Mesothelial cell of epicardium (in vitro differentiated cells): ENCODE measurements around the gene ADD1. TPM values are rescaled to one million over a fixed set of nuclear protein-coding genes. Genes with fewer than 3 reads are reported as not detected.
A peak's percentile ranks its signal among the peaks of the same experiment; 100 is the strongest.

Experiments used
- DNase-seq, 2 experiments: peaks; one replicate each; pipeline ENCODE4 v3.0.0; 2021; ENCODE audit warnings: low spot score in 2 of 2; ENCODE audit not compliant: unreplicated experiment in 2 of 2
- H3K27ac Mint-ChIP-seq: 2 replicates; pipeline ENCODE4 v1.8.0; 2021; ENCODE audit warnings: mixed read lengths
- H3K27me3 Mint-ChIP-seq: 2 replicates; pipeline ENCODE4 v1.8.0; 2021; ENCODE audit warnings: low read depth, mixed read lengths
- H3K36me3 Mint-ChIP-seq: 2 replicates; pipeline ENCODE4 v1.8.0; 2021; ENCODE audit warnings: mixed read lengths
- H3K4me1 Mint-ChIP-seq: 2 replicates; pipeline ENCODE4 v1.8.0; 2021; ENCODE audit warnings: mixed read lengths
- H3K4me3 Mint-ChIP-seq: 2 replicates; pipeline ENCODE4 v1.8.0; 2021; ENCODE audit warnings: mild to moderate bottlenecking, moderate library complexity, mixed read lengths
- H3K9me3 Mint-ChIP-seq: 2 replicates; pipeline ENCODE4 v1.8.0; 2021; ENCODE audit warnings: mixed read lengths
- total RNA-seq: library from RNA; stranded (reverse); gene quantifications from 3 replicates; pipeline ENCODE4 v1.2.1, GENCODE V29; 2021
- TF ChIP-seq, protein P1 (sequence below): fragments of 200-600 bp; sonication (generic); IDR thresholded peaks from one replicate; pipeline ENCODE4 v1.5.0; 2021; ENCODE audit warnings: antibody characterized with exemption; ENCODE audit not compliant: unreplicated experiment

Gene ADD1
- total RNA-seq, 1 donor from 2014 or later, result 297 TPM

DNA sequence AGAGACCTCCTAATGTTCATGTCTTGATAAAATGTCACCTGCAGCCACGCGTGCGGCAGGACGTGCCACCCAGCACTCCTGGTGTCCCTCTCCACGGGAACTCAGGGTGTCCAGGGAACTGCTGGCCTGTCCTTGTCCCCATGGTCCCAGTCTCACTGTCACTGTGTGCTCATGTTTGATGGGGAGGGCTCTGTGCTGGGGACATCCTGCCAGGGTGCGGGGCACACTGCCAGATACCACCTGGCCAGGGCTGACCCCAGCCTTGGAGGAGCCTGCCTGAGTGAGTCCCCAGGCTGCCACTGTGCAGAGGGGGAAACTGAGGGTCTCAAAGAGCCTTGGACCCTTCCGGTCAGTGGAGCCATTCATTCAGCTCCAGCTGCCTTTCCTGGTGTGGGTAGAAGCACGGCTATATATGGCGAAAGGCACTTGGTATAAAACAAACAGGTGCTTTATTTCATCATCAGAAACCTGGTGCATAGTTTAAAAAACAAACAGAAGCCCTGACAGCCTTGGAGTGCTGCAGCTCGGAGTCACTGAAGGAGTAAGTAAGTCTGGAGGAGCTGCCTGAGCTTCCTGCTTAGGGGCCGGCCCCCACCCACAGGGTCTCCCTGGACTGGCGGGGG is 86.6 kb downstream of the ADD1 start:
- TF ChIP-seq, protein P1, sequence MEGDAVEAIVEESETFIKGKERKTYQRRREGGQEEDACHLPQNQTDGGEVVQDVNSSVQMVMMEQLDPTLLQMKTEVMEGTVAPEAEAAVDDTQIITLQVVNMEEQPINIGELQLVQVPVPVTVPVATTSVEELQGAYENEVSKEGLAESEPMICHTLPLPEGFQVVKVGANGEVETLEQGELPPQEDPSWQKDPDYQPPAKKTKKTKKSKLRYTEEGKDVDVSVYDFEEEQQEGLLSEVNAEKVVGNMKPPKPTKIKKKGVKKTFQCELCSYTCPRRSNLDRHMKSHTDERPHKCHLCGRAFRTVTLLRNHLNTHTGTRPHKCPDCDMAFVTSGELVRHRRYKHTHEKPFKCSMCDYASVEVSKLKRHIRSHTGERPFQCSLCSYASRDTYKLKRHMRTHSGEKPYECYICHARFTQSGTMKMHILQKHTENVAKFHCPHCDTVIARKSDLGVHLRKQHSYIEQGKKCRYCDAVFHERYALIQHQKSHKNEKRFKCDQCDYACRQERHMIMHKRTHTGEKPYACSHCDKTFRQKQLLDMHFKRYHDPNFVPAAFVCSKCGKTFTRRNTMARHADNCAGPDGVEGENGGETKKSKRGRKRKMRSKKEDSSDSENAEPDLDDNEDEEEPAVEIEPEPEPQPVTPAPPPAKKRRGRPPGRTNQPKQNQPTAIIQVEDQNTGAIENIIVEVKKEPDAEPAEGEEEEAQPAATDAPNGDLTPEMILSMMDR, result no peak
- Mint-ChIP-seq H3K36me3 (peaks cover 22% of the 10 kb centered on the region), H3K9me3 (no peaks in the 10 kb centered on the region), H3K4me3 (no peak overlapping the region), H3K4me1 (peaks cover 7% of the 10 kb centered on the region), H3K27ac (no peak overlapping the region), H3K27me3 (no peaks in the 10 kb centered on the region)
- DNase-seq, result peak in 1 of 2 experiments; percentile 12

GRCh38 chr4:2930758-2931511 is 87.3 kb downstream of the ADD1 start:
- DNase-seq, result peak in 1 of 2 experiments; percentile 20
- H3K4me3 Mint-ChIP-seq, result no peak overlapping the region
- peaks cover 13% of the 10 kb centered on the region for H3K4me1 Mint-ChIP-seq
- peaks cover 22% of the 10 kb centered on the region for H3K36me3 Mint-ChIP-seq
- no peak overlapping the region for H3K27ac Mint-ChIP-seq
- no peaks in the 10 kb centered on the region for H3K27me3 Mint-ChIP-seq
- TF ChIP-seq, protein P1, result no peak
- no peaks in the 10 kb centered on the region for H3K9me3 Mint-ChIP-seq

GRCh38 chr4:2931512-2932301 is 88.1 kb downstream of the ADD1 start:
- Mint-ChIP-seq H3K4me1 (peaks cover 20% of the 10 kb centered on the region), H3K27me3 (no peaks in the 10 kb centered on the region), H3K36me3 (peaks cover 17% of the 10 kb centered on the region), H3K27ac (peak overlapping the region; percentile 82), H3K4me3 (peak overlapping the region; percentile 46), H3K9me3 (no peaks in the 10 kb centered on the region)
- TF ChIP-seq, protein P1, result no peak
- DNase-seq, result peak in 1 of 2 experiments; percentile 17

GRCh38 chr4:2932321-2932950 is 88.8 kb downstream of the ADD1 start:
- H3K9me3 Mint-ChIP-seq, result no peaks in the 10 kb centered on the region
- H3K36me3 Mint-ChIP-seq, result peaks cover 15% of the 10 kb centered on the region
- H3K4me3 Mint-ChIP-seq, result peak overlapping the region; percentile 80
- TF ChIP-seq, protein P1, result no peak
- peaks cover 27% of the 10 kb centered on the region for H3K4me1 Mint-ChIP-seq
- peak overlapping the region; percentile 25 for H3K27ac Mint-ChIP-seq
- no peak for DNase-seq
- no peaks in the 10 kb centered on the region for H3K27me3 Mint-ChIP-seq

GRCh38 chr4:2932951-2933565 is 89.4 kb downstream of the ADD1 start:
- no peaks in the 10 kb centered on the region for H3K27me3 Mint-ChIP-seq
- peaks cover 11% of the 10 kb centered on the region for H3K36me3 Mint-ChIP-seq
- peak overlapping the region; percentile 90 for H3K27ac Mint-ChIP-seq
- TF ChIP-seq, protein P1, result no peak
- H3K9me3 Mint-ChIP-seq, result no peaks in the 10 kb centered on the region
- peaks cover 29% of the 10 kb centered on the region for H3K4me1 Mint-ChIP-seq
- peak in 1 of 2 experiments; percentile 15 for DNase-seq
- peak overlapping the region; percentile 80 for H3K4me3 Mint-ChIP-seq
